Gastroesophageal sphincter (tissue), 4 donors: ENCODE results near the gene MS4A10. TPM values are rescaled to one million over a fixed set of nuclear protein-coding genes. Genes with fewer than 3 reads are reported as not detected.

ENCODE experiments used
- ATAC-seq: fragments of 150-250 bp; one replicate; pipeline ENCODE4 v1.9.1; 2016; ENCODE audit warnings: mild to moderate bottlenecking, moderate library complexity
- H3K27ac ChIP-seq, 4 donors: fragments of 200-600 bp; sonication (generic) in 3 of 4; 1 replicate in 3 of 4; 2 replicates in 1 of 4; pipeline ENCODE4 v1.5.1; 2016 to 2019
- H3K27me3 ChIP-seq: fragments of 200-600 bp; sonication (generic); one replicate; pipeline ENCODE4 v1.5.1; 2019
- H3K36me3 ChIP-seq, 2 donors: fragments of 200-600 bp; sonication (generic); one replicate each; pipeline ENCODE4 v1.5.1; 2019; ENCODE audit warnings: control low read depth in 1 of 2
- H3K4me1 ChIP-seq, 3 donors: fragments of 200-600 bp; sonication (generic); 1 replicate in 2 of 3; 2 replicates in 1 of 3; pipeline ENCODE4 v1.5.1; 2016 to 2019; ENCODE audit warnings: control low read depth in 2 of 3
- H3K4me3 ChIP-seq, 2 donors: fragments of 200-600 bp; sonication (generic); one replicate each; pipeline ENCODE4 v1.5.1; 2019; ENCODE audit warnings: mild to moderate bottlenecking in 1 of 2, moderate library complexity in 1 of 2
- H3K9me3 ChIP-seq, 3 donors: fragments of 200-600 bp; sonication (generic); one replicate each; pipeline ENCODE4 v1.5.1; 2017 to 2019; ENCODE audit warnings: control low read depth in 2 of 3
- EP300 ChIP-seq: sonication (generic); formaldehyde crosslinking; IDR thresholded peaks from one replicate; pipeline ENCODE4 v1.6.1; 2017; ENCODE audit warnings: antibody characterized with exemption, mild to moderate bottlenecking
- POLR2A ChIP-seq, 2 donors: fragments of 450-650 bp; IDR thresholded peaks; one replicate each; pipeline ENCODE4 v1.6.1; 2017; ENCODE audit warnings: antibody characterized with exemption in 2 of 2, mild to moderate bottlenecking in 2 of 2, moderate library complexity in 1 of 2
- POLR2AphosphoS5 ChIP-seq: sonication (generic); formaldehyde crosslinking; IDR thresholded peaks from one replicate; pipeline ENCODE4 v1.6.1; 2017; ENCODE audit warnings: antibody characterized with exemption
- whole genome bisulfite sequencing, 2 donors: methylation state at CpG; one replicate each; pipeline ENCODE4 v1.1.5; 2018; ENCODE audit warnings: low coverage in 1 of 2; 5-methylcytosine and 5-hydroxymethylcytosine counted together
- total RNA-seq, 4 donors: library from RNA; depleted of rRNA; stranded (reverse); fragments of >200 nt; gene quantifications; one replicate each; pipeline ENCODE4 v1.1.0, GENCODE V29; 2016
- TF ChIP-seq, protein P1 (sequence below), 4 experiments: fragments of 200-600 bp in 2 of 4; fragments of 450-650 bp in 2 of 4; sonication (generic) in 1 of 4; IDR thresholded peaks; one replicate each; pipeline ENCODE4 v1.5.1; 2017 to 2019; ENCODE audit warnings: antibody characterized with exemption in 4 of 4, mild to moderate bottlenecking in 2 of 4, moderate library complexity in 2 of 4

The MS4A10 gene
- not detected for total RNA-seq

DNA sequence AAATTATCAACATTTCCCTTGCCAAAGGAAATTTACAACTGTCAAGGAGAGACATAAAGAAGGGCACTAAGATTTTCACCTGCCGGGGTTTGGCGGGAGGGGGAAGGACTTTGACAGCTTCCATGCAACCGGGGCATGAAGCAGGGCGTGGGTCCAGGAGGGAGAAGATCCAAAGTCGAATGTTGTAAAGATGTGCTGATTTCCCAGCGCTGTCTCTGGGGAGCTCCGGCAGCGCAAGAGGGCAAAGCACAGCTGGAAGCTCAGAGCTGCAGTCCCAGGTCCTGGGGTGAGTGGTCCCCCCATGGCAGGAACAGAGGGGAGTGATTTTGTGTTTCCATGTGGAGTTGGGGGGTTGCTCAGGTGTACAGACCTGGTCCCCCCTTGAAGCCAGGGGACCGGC lies at the start of gene MS4A10:
TSS of gene MS4A10 (plus strand) at position 198 of the 400 bp plus-strand sequence. CDS start 5,003 bp downstream, outside the sequence.
- ATAC-seq, result no peak
- Histone ChIP-seq H3K9me3 (no peaks in the 10 kb centered on the region), H3K36me3 (no peaks in the 10 kb centered on the region), H3K27ac (no peak within 1 kb of the TSS), H3K4me1 (peaks cover 2 to 31% (median 9%) of the 10 kb centered on the region in 3 donors), H3K27me3 (no peaks in the 10 kb centered on the region), H3K4me3 (no peak within 1 kb of the TSS)
- 52% methylated on average over 4 of the region's 9 CpGs; no CpG with 5 or more reads in 1 of the 2 donors for WGBS, 2 donors
- TF ChIP-seq, protein P1, sequence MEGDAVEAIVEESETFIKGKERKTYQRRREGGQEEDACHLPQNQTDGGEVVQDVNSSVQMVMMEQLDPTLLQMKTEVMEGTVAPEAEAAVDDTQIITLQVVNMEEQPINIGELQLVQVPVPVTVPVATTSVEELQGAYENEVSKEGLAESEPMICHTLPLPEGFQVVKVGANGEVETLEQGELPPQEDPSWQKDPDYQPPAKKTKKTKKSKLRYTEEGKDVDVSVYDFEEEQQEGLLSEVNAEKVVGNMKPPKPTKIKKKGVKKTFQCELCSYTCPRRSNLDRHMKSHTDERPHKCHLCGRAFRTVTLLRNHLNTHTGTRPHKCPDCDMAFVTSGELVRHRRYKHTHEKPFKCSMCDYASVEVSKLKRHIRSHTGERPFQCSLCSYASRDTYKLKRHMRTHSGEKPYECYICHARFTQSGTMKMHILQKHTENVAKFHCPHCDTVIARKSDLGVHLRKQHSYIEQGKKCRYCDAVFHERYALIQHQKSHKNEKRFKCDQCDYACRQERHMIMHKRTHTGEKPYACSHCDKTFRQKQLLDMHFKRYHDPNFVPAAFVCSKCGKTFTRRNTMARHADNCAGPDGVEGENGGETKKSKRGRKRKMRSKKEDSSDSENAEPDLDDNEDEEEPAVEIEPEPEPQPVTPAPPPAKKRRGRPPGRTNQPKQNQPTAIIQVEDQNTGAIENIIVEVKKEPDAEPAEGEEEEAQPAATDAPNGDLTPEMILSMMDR (IDR thresholded peaks at IDR 0.05), result no peak
- no peak for TF ChIP-seq POLR2A (IDR thresholded peaks at IDR 0.05)
- no peak for TF ChIP-seq POLR2AphosphoS5
- TF ChIP-seq EP300, result no peak

GRCh38 chr11:60739114-60739513 lies 46.0 kb upstream of the MS4A10 start:
- TF ChIP-seq, protein P1 (IDR thresholded peaks at IDR 0.05), result no peak
- TF ChIP-seq POLR2AphosphoS5, result no peak
- no peak for TF ChIP-seq POLR2A (IDR thresholded peaks at IDR 0.05)
- Histone ChIP-seq H3K27ac (no peak overlapping the region), H3K9me3 (peaks cover 0 to 25% (median 0%) of the 10 kb centered on the region in 3 donors), H3K4me1 (no peaks in the 10 kb centered on the region), H3K4me3 (no peak overlapping the region), H3K27me3 (peaks cover 26% of the 10 kb centered on the region), H3K36me3 (no peaks in the 10 kb centered on the region)
- no peak for ATAC-seq
- 40 to 80% methylated on average over 1 to 4 of the region's 7 CpGs for WGBS, 2 donors

DNA sequence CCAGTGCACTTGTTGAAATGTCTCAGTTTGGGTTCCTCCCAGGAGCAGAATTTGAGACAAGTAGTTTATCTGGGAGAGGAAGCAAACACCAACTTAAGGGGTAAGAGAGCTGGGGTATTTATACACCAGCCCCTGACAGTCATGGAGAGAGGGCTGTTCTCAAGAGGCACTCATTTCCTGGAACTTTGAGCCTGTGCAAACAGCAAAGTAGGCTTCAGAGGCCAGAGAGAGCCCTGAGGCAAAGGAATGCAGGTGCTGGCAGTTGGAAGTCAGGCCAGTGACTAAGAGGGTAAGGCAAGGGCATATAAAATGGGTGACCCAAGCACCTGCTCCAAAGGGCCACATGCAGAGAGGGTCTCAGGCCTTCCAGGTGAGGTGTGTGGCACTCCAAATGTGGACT lies 44.6 kb upstream of the MS4A10 start:
- H3K9me3 ChIP-seq, result peaks cover 0 to 25% (median 0%) of the 10 kb centered on the region in 3 donors
- H3K4me3 ChIP-seq, result no peak overlapping the region
- H3K27ac ChIP-seq, result no peak overlapping the region
- H3K36me3 ChIP-seq, result no peaks in the 10 kb centered on the region
- ATAC-seq, result no peak
- H3K27me3 ChIP-seq, result peaks cover 26% of the 10 kb centered on the region
- no peaks in the 10 kb centered on the region for H3K4me1 ChIP-seq
- no peak for TF ChIP-seq POLR2A (IDR thresholded peaks at IDR 0.05)
- TF ChIP-seq EP300, result no peak
- TF ChIP-seq, protein P1 (IDR thresholded peaks at IDR 0.05), result no peak
- TF ChIP-seq POLR2AphosphoS5, result no peak

DNA sequence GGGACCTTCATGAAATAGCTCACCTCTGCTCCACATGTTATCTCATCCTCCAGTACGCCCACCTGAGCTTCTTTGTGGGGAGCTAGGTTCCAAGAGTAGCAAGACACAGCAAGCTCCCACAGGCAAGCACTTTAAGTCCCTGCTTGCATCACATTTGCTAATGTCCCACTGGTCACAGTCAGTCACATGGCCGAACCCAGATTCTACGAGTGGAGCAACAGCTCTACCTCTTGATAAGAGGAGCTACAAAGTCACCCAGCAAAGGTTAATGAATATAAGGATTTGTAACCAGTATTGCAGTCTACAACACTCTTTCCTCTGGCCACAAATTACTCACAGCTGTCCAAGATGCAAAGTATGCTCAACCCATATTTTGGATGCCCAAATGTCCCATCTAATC lies 43.7 kb upstream of the MS4A10 start:
- Histone ChIP-seq H3K27me3 (peaks cover 23% of the 10 kb centered on the region), H3K4me3 (no peak overlapping the region), H3K9me3 (peaks cover 0 to 25% (median 0%) of the 10 kb centered on the region in 3 donors), H3K36me3 (no peaks in the 10 kb centered on the region), H3K27ac (no peak overlapping the region), H3K4me1 (no peaks in the 10 kb centered on the region)
- no peak for ATAC-seq
- WGBS, 2 donors, result no CpG with 5 or more reads among the region's 3 CpGs
- TF ChIP-seq, protein P1 (IDR thresholded peaks at IDR 0.05), result no peak
- TF ChIP-seq POLR2A (IDR thresholded peaks at IDR 0.05), result no peak
- TF ChIP-seq EP300, result no peak

- Histone ChIP-seq H3K4me1 (no peaks in the 10 kb centered on the region), H3K27ac (no peak overlapping the region), H3K9me3 (peaks cover 0 to 25% (median 0%) of the 10 kb centered on the region in 3 donors), H3K36me3 (no peaks in the 10 kb centered on the region), H3K4me3 (no peak overlapping the region), H3K27me3 (peaks cover 22% of the 10 kb centered on the region)
- no peak for ATAC-seq
- 82 to 100% methylated on average over 1 of the region's 1 CpG for WGBS, 2 donors
- TF ChIP-seq, protein P1 (IDR thresholded peaks at IDR 0.05), result no peak
- TF ChIP-seq POLR2AphosphoS5 (no peak), EP300 (no peak), POLR2A (IDR thresholded peaks at IDR 0.05) (no peak)
Observed at GRCh38 chr11:60743058-60743457, 42.1 kb upstream of the MS4A10 start.
